Endometrium (tissue), 2 donors: ENCODE measurements around the gene TBCEL.
"Not testable (repeated sequence)": the region's sequence is repeated elsewhere in the genome, so short reads cannot be mapped to it uniquely, and the experiment has no call there.

Experiments
- FAIRE-seq: peaks from 2 replicates; lab custom pipeline; 2012; peaks lifted over from hg19 to GRCh38; lab: Jason Lieb, UNC
- donor health status: control.
- donor health status: control.

TBCEL gene

GRCh38 chr11:121023848-121024751 lies at the start of gene TBCEL:
TBCEL (plus strand) TSS chr11:121024102; CDS start chr11:121045691, 21,589 bp downstream.
- no peak for FAIRE-seq

- FAIRE-seq = no peak
These were observed 49.4 kb upstream of the TBCEL start for GRCh38 chr11:120974466-120974865.

- no peak for FAIRE-seq
These were observed 48.9 kb upstream of the TBCEL start for GRCh38 chr11:120974965-120975364.

GRCh38 chr11:120977266-120978137 lies 46.4 kb upstream of the TBCEL start:
- FAIRE-seq = no peak

- FAIRE-seq = no peak
These were observed 45.2 kb upstream of the TBCEL start for GRCh38 chr11:120978701-120979100.

- no peak for FAIRE-seq
These were observed 38.0 kb upstream of the TBCEL start for GRCh38 chr11:120985718-120986569.

GRCh38 chr11:120988603-120989002 lies 35.3 kb upstream of the TBCEL start:
- no peak for FAIRE-seq

- no peak for FAIRE-seq
These were observed 31.8 kb upstream of the TBCEL start for GRCh38 chr11:120991830-120992686.

- no peak for FAIRE-seq
These were observed 29.6 kb upstream of the TBCEL start for GRCh38 chr11:120994091-120994859.

- FAIRE-seq = no peak
These were observed 28.7 kb upstream of the TBCEL start for GRCh38 chr11:120995184-120995583.

- FAIRE-seq = no peak
These were observed 26.9 kb upstream of the TBCEL start for GRCh38 chr11:120996973-120997372.

- FAIRE-seq = no peak
These were observed 25.3 kb upstream of the TBCEL start for GRCh38 chr11:120998581-120998980.

GRCh38 chr11:121004206-121004840 lies 19.6 kb upstream of the TBCEL start:
- FAIRE-seq = no peak

GRCh38 chr11:121006922-121007321 lies 17.0 kb upstream of the TBCEL start:
- FAIRE-seq = no peak

- no peak for FAIRE-seq
These were observed 15.4 kb upstream of the TBCEL start for GRCh38 chr11:121008551-121008950.

GRCh38 chr11:121012091-121012490 lies 11.8 kb upstream of the TBCEL start:
- no peak for FAIRE-seq

- FAIRE-seq = no peak
These were observed 5.2 kb upstream of the TBCEL start for GRCh38 chr11:121018746-121019145.

GRCh38 chr11:121021718-121022117 lies 2.2 kb upstream of the TBCEL start:
- FAIRE-seq = not testable (repeated sequence)

GRCh38 chr11:121024989-121025388 lies 1.1 kb downstream of the TBCEL start:
- FAIRE-seq = no peak

GRCh38 chr11:121029153-121029552 lies 5.3 kb downstream of the TBCEL start:
- no peak for FAIRE-seq
